HG02884 (cell line): ENCODE measurements around the gene TACR1.

Experiments
- ATAC-seq: cut with Tn5 transposase; IDR thresholded peaks from one replicate; pipeline ENCODE4 v1.9.1; 2021; ENCODE audit warnings: mild to moderate bottlenecking, moderate library complexity; ENCODE audit not compliant: unreplicated experiment

TACR1 gene

DNA sequence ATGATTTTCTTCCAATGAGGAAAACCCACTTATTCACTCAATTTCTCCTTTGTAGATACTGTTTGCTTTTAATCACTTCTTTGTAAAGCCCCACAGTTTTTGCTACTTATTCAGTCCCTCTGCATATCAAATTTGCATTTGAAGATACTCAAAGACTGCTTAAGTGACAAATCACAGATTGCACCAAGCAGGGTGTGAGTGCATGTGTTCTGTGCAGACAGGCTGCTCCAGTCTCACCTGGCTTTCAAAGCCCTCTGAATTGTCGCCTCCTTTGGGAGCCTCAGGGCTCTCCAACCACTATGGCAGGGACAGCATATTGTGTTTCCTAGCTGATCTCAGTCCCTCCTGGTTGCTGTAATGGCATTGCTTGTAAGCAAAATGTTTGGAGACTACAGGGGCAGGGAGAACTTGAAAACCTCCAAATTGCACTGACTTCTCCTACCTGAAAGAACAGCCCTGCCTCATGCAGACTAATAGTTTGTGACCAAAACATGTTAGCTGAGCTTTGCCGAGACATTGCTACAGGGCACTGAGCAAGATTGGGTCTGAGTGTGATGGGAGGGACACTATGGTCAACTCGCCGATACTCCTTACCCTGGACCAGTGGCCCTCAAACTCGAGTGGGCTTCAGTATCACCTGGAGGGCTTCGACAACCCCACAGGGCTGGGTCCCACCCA lies 144.0 kb downstream of the TACR1 start:
- no peak for ATAC-seq

DNA sequence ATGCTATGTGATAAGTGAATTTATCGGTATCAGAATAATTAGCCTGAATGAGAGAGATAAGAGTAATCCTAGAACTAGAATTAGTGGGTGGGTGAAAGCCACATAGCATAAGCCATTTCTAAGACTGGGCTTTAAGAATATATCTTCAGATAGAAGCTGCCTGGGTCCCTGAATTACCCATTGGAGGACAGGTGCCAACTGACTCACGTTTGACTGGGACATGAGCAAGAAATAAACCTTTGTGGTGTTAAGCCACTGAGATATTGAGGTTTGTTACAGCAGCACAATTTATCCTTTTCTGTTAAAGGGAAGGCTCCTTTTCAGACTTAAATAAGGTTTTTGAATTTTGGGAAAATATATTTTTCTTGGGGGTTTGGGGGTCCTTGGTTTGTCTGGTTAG lies 145.0 kb downstream of the TACR1 start:
- ATAC-seq: no peak

- ATAC-seq: peak; percentile 85
Measured at GRCh38 chr2:75053484-75054112, 145.7 kb downstream of the TACR1 start.

- ATAC-seq: no peak
Measured at GRCh38 chr2:75047992-75048625, 151.2 kb downstream of the TACR1 start.

DNA sequence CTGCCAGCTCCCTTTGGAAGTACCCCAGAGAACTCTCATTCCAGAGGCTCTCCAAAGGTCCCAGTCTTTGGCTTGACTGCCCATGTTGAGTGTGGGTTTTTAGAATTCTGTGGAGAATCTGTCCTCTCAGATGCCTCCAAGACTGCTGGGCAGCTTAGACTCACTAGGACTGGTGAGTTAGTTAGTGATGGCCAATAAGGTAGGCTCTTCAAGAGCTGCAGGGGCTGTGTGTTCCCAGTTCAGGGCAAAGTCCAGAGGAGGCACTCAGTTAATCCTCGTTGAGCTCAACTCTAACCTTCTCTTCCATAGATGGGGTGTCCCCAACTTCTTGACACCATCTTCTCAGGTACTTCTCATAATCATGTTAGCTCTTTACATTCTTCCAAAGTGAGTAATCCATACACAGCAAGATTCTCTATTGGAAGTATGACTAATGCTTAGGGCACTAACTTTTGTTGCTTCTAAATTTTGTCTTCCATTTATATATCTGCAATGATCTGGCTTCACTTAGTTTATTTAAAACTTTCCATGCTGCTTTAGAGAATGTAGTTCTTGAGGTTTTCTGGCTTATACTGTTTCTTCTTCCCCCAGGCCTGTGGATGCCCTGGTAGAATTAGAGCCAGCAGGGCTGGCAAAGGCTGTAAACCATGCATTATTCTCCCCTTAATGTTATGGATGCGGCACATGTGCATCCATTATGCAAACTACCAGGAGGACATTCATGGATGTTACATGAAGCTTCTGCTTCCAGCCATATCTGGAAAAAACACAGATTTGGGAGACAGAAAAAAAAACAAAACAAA lies 151.9 kb downstream of the TACR1 start:
- ATAC-seq: no peak

DNA sequence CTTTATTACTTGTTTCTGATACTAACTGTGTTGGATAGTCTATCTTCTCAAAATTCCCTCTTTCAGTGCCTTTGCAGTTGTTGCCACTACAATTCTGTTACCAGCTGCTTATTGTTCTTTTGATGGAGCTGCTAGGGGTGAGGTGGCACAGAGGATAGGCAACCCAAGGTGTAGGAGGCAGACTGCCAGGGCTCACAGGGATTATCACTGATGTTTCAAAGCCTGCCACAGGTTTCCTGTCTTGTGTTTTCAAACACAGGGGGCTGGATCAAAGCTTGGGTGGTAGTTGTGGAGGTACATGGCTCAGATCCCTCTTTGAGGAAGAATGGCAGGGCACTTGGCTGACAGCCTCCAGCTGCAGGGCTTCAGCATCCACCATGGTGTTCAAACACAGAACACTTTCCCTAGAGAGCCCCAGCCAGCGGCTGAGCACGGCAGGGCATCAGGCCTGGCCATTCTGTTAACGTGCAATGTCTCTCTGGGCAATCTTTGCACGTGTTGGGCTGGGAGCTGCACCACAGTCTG lies 153.7 kb downstream of the TACR1 start:
- no peak for ATAC-seq

GRCh38 chr2:75044291-75044690 lies 155.0 kb downstream of the TACR1 start:
- ATAC-seq: no peak

- no peak for ATAC-seq
Measured at GRCh38 chr2:75042823-75043222, 156.5 kb downstream of the TACR1 start.

- no peak for ATAC-seq
Measured at GRCh38 chr2:75041731-75042600, 157.4 kb downstream of the TACR1 start.

DNA sequence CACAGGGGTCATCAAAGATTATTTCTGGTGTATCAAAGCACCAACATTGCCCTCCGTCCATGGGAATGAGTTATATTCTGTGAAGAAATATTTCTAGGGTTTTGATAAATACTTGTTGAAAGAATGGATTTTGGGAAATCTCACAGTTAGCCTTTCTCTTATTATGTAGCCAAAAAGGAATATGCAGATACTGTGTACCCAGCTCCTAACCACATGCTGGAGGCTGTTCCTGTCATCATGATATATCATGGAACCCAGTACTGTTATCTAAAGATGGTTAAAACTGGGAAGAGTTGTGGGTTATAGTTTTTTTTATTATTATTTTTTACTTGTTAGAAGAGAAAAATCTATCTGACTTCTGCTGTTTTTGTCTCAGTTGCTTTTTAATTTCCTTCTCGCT lies 158.1 kb downstream of the TACR1 start:
- ATAC-seq: no peak

DNA sequence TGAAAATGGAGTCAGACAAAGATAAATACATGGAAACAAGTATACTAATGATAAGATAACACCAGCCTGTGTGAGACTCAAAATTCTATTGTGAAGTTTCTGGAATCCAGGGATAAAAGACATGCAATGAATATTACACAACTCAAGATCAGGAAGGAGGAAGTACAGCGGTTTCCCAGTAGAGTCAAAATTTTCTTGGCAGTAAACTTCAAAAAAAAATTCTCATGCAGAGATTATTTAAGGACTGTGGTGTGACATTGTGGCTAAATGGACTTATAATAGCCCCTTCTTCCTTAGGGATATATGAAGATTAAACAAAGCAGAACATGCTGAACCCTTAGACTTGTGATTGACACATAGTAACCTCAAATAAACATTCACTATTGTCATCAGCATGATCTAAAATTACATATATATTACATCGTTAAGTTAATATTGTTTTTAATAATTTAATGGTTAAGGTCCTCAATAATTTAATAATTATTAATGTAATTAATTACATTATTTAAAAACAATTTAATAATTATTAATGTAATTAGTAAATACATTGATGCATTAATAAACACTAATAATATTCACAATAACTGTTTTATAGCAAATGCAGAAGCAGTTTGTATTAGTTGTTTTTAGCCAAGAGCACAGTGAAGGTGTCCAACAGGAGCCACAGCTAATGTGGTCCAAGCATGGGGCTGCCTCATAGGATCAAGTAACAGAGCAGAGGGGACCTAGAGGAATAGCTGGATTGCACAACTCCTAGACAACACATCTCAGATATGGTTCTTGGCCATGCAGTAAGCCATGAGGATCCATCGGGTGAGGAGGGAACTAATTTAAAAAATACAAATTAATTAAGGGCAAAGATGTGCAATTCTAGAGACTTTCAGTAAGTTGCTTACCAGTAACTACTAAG lies 163.6 kb downstream of the TACR1 start:
- ATAC-seq: no peak

DNA sequence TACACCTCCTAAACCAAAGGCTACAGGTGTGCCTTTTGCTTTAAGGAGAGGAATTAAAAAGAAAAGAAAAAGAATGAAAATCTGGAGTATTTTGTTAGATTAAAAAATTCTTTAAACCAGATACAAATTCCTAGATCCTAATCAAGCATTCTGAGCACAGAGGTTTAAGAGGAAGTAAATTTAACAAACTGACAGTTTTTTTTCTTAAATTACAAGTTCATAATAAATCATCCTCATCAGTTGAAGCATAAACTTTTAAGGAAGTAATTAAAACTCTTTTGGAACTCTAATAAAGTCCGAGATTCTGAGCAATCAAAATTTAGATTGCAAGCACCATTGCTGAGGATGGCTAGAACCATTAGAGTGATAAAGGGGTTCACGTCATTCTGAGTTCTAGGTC lies 165.8 kb downstream of the TACR1 start:
- no peak for ATAC-seq

DNA sequence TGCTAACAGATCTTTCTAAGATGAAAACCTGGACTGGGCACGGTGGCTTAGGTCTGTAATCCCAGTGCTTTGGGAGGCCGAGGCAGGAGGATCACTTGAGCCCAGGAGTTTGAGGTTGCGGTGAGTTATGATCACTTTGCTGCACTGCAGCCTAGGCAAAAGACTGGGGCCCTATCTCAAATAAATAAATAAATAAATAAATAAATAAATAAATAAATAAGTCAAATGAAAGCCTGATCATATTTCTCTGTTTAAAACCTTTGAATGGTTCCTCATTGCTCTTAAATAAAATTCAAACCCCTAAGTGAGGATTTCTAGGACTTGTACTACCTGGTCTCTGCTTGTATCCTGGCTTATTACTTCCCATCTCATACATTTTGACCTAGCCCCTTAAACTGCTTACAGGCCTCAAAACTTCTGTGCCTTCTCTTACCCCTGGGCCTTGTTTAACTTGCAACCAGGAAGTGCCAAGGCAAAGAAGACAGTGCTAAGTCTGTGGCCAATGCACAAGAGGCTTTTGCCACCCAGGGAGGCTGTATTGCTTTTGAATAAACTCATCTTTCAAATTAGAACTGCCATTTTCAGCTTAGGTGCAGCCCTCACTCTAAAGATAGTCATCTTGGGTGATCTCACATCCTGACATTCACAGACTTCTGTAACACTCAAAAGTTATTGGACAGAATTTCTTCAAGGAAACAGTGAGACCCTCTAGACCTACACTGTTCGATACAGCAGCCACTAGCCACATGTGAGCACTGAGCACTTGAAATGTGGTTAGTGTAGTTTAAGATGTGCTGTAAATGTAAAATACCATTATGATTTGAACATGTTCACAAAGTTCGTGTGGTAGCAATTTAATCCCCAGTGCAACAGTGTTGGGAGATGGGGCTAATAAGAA lies 167.2 kb downstream of the TACR1 start:
- ATAC-seq: no peak

- no peak for ATAC-seq
Measured at GRCh38 chr2:75031171-75031570, 168.1 kb downstream of the TACR1 start.

DNA sequence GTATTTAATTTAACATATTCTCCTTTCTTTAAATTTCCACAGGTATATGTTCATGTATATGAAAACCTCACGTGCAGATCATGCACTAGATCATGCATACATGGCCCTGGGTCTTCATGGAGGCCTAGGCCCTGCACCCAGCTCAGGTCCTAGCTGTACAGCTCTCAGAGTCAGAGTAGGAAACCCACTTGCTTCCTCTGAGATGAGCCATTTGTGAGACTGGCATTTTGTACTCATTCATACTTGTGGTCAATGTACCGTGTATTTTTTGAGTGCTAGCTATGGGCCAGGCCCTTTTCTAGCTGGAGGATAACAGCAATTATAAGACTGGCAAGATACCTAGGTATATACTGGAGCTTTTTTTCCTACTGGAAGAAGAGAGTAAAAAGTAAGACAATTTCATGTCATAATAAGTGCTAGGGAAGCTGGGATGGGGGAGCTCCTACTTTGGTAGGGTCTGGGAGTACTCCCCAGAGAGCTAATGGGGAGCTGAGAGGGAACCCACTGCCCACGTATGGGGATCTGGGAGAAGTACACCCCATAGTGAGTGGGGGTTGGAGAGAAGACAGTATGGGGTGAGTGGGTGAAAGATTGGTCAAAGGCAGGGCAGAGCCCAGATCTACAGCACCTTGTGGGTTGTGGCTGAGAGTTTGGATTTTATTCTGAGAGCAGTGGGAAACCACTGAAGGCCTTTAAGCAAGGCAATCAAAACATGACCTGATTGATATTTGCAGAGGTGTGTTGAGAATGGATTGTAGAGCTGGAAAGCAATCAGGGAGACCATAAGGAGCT lies 168.9 kb downstream of the TACR1 start:
- ATAC-seq: peak; percentile 50

DNA sequence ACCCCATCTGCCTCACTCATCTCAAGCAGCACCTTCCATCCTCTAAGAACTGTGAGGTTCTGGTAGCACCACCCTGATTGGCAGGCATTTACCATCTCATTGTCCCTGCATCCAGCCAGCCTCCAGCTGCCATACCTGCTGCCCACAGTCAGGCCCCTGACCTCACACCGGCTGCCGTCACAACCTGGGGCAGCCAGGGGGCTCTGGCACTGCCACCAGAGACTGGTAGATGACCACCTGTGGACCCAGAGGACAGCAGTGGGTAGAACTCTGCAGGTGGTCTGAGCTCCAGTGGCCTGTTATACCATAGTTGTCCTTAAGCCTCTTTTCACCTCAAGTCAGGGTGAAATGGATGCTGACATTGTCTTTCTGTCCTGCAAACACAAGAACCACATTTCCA lies 171.4 kb downstream of the TACR1 start:
- no peak for ATAC-seq

DNA sequence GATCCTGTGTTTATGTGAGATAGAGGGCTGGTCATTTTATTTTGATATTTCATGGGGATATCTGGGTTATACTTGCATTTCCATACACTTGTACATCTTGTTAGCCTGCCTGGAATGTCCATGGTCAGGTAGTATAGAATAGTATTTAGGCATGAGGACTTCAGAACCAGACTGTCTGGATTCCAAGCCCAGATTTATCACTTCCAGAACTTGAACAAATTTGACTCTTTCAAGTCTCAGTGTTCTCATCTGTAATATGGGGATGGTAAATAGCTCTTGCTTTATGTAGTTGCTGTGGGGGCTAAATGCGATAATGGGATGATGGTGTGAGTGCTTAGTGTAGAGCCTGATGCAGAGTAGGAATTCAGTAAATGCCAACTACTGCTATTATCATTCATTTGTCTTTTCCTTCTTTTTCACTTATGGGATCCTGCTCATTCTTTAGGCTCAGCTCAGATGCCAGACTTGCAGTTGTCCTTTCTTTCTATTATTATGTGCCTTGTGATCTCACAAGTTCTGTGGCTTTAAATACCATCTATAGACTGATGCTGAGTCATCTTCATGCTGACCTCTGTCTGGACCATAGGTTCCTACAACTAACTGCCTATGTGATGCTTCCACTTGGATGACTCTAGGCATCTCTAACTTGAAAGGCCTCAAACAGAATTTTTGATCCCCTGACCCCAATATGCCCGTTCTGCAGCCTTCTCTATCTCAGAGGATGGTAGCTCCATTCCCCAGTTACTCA lies 173.5 kb downstream of the TACR1 start:
- no peak for ATAC-seq
